Measurements from ENCODE around the gene HK3.

Gene HK3

GRCh38 chr5:176899296-176899891 lies at the start of gene HK3:
HK3 (minus strand) TSS chr5:176899346; CDS start chr5:176896159, 3,187 bp downstream.
- DNase-seq = no peak

GRCh38 chr5:176948458-176948857 lies 49.3 kb upstream of the HK3 start:
- DNase-seq = no peak

GRCh38 chr5:176947847-176948246 lies 48.7 kb upstream of the HK3 start:
- DNase-seq = no peak

- DNase-seq = no peak
Measured at GRCh38 chr5:176944268-176944667, 45.1 kb upstream of the HK3 start.

GRCh38 chr5:176943816-176944215 lies 44.7 kb upstream of the HK3 start:
- DNase-seq = no peak

- no peak for DNase-seq
Measured at GRCh38 chr5:176941951-176942350, 42.8 kb upstream of the HK3 start.

- no peak for DNase-seq
Measured at GRCh38 chr5:176938472-176938871, 39.3 kb upstream of the HK3 start.

GRCh38 chr5:176935017-176935416 lies 35.9 kb upstream of the HK3 start:
- no peak for DNase-seq

GRCh38 chr5:176934309-176934930 lies 35.3 kb upstream of the HK3 start:
- no peak for DNase-seq

GRCh38 chr5:176929654-176930053 lies 30.5 kb upstream of the HK3 start:
- DNase-seq = no peak

GRCh38 chr5:176927562-176927961 lies 28.4 kb upstream of the HK3 start:
- DNase-seq = no peak

GRCh38 chr5:176922817-176923216 lies 23.7 kb upstream of the HK3 start:
- DNase-seq = no peak

GRCh38 chr5:176921714-176922113 lies 22.6 kb upstream of the HK3 start:
- no peak for DNase-seq

- no peak for DNase-seq
Measured at GRCh38 chr5:176918613-176919012, 19.5 kb upstream of the HK3 start.

- DNase-seq = no peak
Measured at GRCh38 chr5:176916337-176916736, 17.2 kb upstream of the HK3 start.

- DNase-seq = no peak
Measured at GRCh38 chr5:176915906-176916305, 16.8 kb upstream of the HK3 start.

- DNase-seq = no peak
Measured at GRCh38 chr5:176912115-176912514, 13.0 kb upstream of the HK3 start.

GRCh38 chr5:176908675-176909368 lies 9.7 kb upstream of the HK3 start:
- no peak for DNase-seq

- no peak for DNase-seq
Measured at GRCh38 chr5:176906796-176907195, 7.7 kb upstream of the HK3 start.

GRCh38 chr5:176906126-176906525 lies 7.0 kb upstream of the HK3 start:
- no peak for DNase-seq

- no peak for DNase-seq
Measured at GRCh38 chr5:176904276-176904675, 5.1 kb upstream of the HK3 start.

- no peak for DNase-seq
Measured at GRCh38 chr5:176902911-176903664, 3.9 kb upstream of the HK3 start.

GRCh38 chr5:176902102-176902814 lies 3.1 kb upstream of the HK3 start:
- no peak for DNase-seq

Measured in GOT3 (cell line).